ENCODE measurements around the gene HK3. TPM values are rescaled to one million over a fixed set of nuclear protein-coding genes. Genes with fewer than 3 reads are reported as not detected.

HK3 gene, protein sequence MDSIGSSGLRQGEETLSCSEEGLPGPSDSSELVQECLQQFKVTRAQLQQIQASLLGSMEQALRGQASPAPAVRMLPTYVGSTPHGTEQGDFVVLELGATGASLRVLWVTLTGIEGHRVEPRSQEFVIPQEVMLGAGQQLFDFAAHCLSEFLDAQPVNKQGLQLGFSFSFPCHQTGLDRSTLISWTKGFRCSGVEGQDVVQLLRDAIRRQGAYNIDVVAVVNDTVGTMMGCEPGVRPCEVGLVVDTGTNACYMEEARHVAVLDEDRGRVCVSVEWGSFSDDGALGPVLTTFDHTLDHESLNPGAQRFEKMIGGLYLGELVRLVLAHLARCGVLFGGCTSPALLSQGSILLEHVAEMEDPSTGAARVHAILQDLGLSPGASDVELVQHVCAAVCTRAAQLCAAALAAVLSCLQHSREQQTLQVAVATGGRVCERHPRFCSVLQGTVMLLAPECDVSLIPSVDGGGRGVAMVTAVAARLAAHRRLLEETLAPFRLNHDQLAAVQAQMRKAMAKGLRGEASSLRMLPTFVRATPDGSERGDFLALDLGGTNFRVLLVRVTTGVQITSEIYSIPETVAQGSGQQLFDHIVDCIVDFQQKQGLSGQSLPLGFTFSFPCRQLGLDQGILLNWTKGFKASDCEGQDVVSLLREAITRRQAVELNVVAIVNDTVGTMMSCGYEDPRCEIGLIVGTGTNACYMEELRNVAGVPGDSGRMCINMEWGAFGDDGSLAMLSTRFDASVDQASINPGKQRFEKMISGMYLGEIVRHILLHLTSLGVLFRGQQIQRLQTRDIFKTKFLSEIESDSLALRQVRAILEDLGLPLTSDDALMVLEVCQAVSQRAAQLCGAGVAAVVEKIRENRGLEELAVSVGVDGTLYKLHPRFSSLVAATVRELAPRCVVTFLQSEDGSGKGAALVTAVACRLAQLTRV
- 1.5 TPM in 1 of 2 replicates, not detected in the other for polyA plus RNA-seq

DNA sequence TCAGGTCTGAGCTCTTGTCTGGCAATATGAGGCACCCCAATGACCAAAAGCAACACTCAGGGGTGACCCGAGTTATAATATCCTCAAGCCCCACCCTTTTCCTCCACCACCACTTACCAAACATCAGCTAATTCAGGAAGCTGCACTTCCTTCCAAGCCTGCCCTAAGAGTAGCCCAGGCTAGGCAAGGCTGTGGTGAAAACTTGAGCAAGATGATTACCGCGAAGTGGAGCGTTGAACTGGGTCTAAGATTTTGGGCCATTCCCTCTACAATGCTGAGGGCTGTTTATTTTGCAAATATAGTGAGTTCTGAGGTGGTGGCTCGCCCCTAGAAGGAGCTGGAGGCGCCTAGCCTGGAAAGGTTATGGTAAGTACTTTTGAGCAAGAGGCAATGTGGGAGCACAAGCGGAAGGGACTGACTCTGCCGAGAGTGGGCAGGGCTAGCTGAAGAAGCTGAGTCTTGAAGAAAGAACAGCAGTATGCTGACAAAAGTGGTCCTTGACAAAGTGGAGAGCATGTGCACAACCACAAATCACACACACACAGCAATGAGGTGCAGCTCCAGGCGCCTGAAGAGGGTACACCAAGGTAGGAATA lies at the start of gene HK3:
Gene HK3 (minus strand): TSS at position 51 of the 596 bp plus-strand sequence. CDS start 3,187 bp downstream, outside the sequence.

Other genes starting within 250 kb of the HK3 start
- gene UNC5A, start 88.8 kb downstream of the HK3 start, polyA plus RNA-seq = 1.3 TPM in 1 of 2 replicates, not detected in the other
- gene UIMC1, start 107.4 kb upstream of the HK3 start, polyA plus RNA-seq = 2.6 and 11.2 TPM in 2 replicates
- gene ZNF346, start 123.3 kb upstream of the HK3 start, polyA plus RNA-seq = 4.1 and 6.4 TPM in 2 replicates
- not detected in 2 replicates for gene FGFR4, start 187.6 kb upstream of the HK3 start, polyA plus RNA-seq
- 17.5 and 26.8 TPM in 2 replicates for gene NSD1, start 234.4 kb upstream of the HK3 start, polyA plus RNA-seq

Measured in Purkinje cell (primary cell).